GM12878 (cell line): ENCODE results near the gene TMEM259. TPM values are rescaled to one million over a fixed set of nuclear protein-coding genes. Genes with fewer than 3 reads are reported as not detected.

Experiments used
- ATAC-seq: fragments of 200-7000 bp; cut with Tn5 transposase; 3 replicates; pipeline ENCODE4 v1.9.1; 2020; ENCODE audit warnings: mild to moderate bottlenecking, moderate library complexity
- BruUV-seq: library from RNA; stranded (reverse); fragments of 400-500 nt; replicated peaks from 2 replicates; lab custom pipeline; 2021; lab: Mats Ljungman, UMichigan
- CTCF ChIA-PET: fragments of 300-600 bp; sonication (Branson Sonifier 250); formaldehyde crosslinking; extraction: SDS; loops from one replicate; lab custom pipeline; 2021; ENCODE audit warnings: inconsistent platforms; lab: Yijun Ruan, JAX
- POLR2A ChIA-PET: fragments of 350-600 bp; formaldehyde crosslinking; extraction: SDS; loops from one replicate; lab custom pipeline; 2021; ENCODE audit warnings: inconsistent platforms; lab: Charles Lee
- RAD21 ChIA-PET: fragments of 300-600 bp; sonication (Branson Sonifier 250); formaldehyde crosslinking; loops from one replicate; lab custom pipeline; 2023; ENCODE audit warnings: antibody characterized with exemption; ENCODE audit not compliant: unreplicated experiment; lab: Charles Lee
- SMC1A ChIA-PET: fragments of 300-600 bp; sonication (Branson Sonifier 250); formaldehyde crosslinking; loops from one replicate; lab custom pipeline; 2023; ENCODE audit not compliant: unreplicated experiment, uncharacterized antibody; lab: Charles Lee
- DNase-seq: peaks from one replicate; pipeline ENCODE4 v3.0.0-alpha.2; 2011; ENCODE audit warnings: low read depth, low spot score
- FAIRE-seq: peaks from 3 replicates; lab custom pipeline; 2011; peaks lifted over from hg19 to GRCh38; lab: Jason Lieb, UNC
- H2AFZ ChIP-seq: 2 replicates; pipeline ENCODE4 v1.6.0; 2011; ENCODE audit warnings: low read depth, low read length, control low read depth; ENCODE audit not compliant: control insufficient read depth
- H3K27ac ChIP-seq: 2 replicates; pipeline ENCODE4 v1.5.1; 2011; ENCODE audit warnings: control low read depth; ENCODE audit not compliant: control insufficient read depth, insufficient read depth
- H3K27me3 ChIP-seq, 2 experiments: replicated peaks in 1 of 2; 2 replicates each; pipeline versions ENCODE4 v1.6.0 to v1.6.1; 2011; ENCODE audit warnings: low read length in 1 of 2; ENCODE audit not compliant: control insufficient read depth in 2 of 2, insufficient read depth in 2 of 2
- H3K36me3 ChIP-seq, 2 experiments: 2 replicates each; pipeline ENCODE4 v1.5.1; 2011; ENCODE audit warnings: low read length in 1 of 2; ENCODE audit not compliant: control insufficient read depth in 2 of 2, insufficient read depth in 2 of 2
- H3K4me1 ChIP-seq: 2 replicates; pipeline ENCODE4 v1.6.1; 2011; ENCODE audit warnings: mild to moderate bottlenecking, low read length, moderate library complexity, mixed read lengths; ENCODE audit not compliant: control insufficient read depth, insufficient read depth
- H3K4me2 ChIP-seq: 2 replicates; pipeline ENCODE4 v1.6.0; 2011; ENCODE audit warnings: control low read depth; ENCODE audit not compliant: control insufficient read depth, insufficient read depth
- H3K4me3 ChIP-seq: fragments of 200-600 bp; sonication (generic); 2 replicates; pipeline ENCODE4 v1.5.1; 2016
- H3K79me2 ChIP-seq: 2 replicates; pipeline ENCODE4 v1.6.0; 2011; ENCODE audit warnings: low read length; ENCODE audit not compliant: control insufficient read depth, insufficient read depth
- H3K9ac ChIP-seq: 2 replicates; pipeline ENCODE4 v1.8.0; 2011; ENCODE audit warnings: low read length, control low read depth, mixed read lengths; ENCODE audit not compliant: control insufficient read depth, insufficient read depth
- H3K9me3 ChIP-seq: replicated peaks from 3 replicates; pipeline ENCODE4 v1.5.1; 2011; ENCODE audit warnings: mild to moderate bottlenecking, low read length; ENCODE audit not compliant: control insufficient read depth, insufficient read depth
- H4K20me1 ChIP-seq: 2 replicates; pipeline ENCODE4 v1.6.0; 2011; ENCODE audit not compliant: control insufficient read depth, insufficient read depth
- EZH2 ChIP-seq: IDR thresholded peaks from 2 replicates; pipeline ENCODE4 v1.6.1; 2012; ENCODE audit warnings: low read depth, mild to moderate bottlenecking, control low read depth, inconsistent platforms, low read length, borderline replicate concordance; ENCODE audit not compliant: control insufficient read depth
- FOXK2 ChIP-seq: fragments of 450-650 bp; IDR thresholded peaks from 2 replicates; pipeline ENCODE4 v1.6.1; 2017; ENCODE audit warnings: mild to moderate bottlenecking, moderate library complexity
- PAX5 ChIP-seq: IDR thresholded peaks from 2 replicates; pipeline ENCODE4 v1.6.1; 2011; ENCODE audit warnings: low read depth, low read length, borderline replicate concordance
- POLR2A ChIP-seq: IDR thresholded peaks from 2 replicates; pipeline ENCODE4 v1.6.1; 2011; ENCODE audit warnings: low read depth, mild to moderate bottlenecking, low read length
- POLR2AphosphoS5 ChIP-seq: IDR thresholded peaks from 2 replicates; pipeline ENCODE4 v1.6.1; 2011; ENCODE audit warnings: mild to moderate bottlenecking, low read length, inconsistent platforms
- SREBF1 ChIP-seq: IDR thresholded peaks from 2 replicates; pipeline ENCODE4 v1.6.1; 2012; ENCODE audit warnings: mild to moderate bottlenecking, low read length
- WGBS: methylation state at CpG from one replicate; pipeline ENCODE4 v1.1.6; 2016; ENCODE audit warnings: low lambda C conversion rate; ENCODE audit not compliant: insufficient replicate concordance, insufficient coverage; ENCODE audit errors: missing lambda C conversion rate; 5-methylcytosine and 5-hydroxymethylcytosine counted together
- in situ Hi-C: fragments of 300-500 bp; cut with MboI; formaldehyde crosslinking; loops from 9 replicates; pipeline ENCODE4 v1.14.3; 2018; ENCODE audit warnings: mixed read lengths
- intact Hi-C: fragments of 100-400 bp; cut with micrococcal nuclease; formaldehyde crosslinking; loops from one replicate; pipeline ENCODE4 v1.14.2; 2022; ENCODE audit not compliant: unreplicated experiment
- polyA plus RNA-seq, 11 experiments: library from polyadenylated mRNA; depleted of rRNA in 4 of 11; unstranded in 6 of 11; stranded (reverse) in 5 of 11; fragments of >200 nt; fragmentation: Nextera tagmentation in 4 of 11; fragmentation: Illumina TruSeq in 1 of 11; extraction: Ambion mirVana in 4 of 11; extraction: Trizol in 1 of 11; gene quantifications; 1 replicate in 1 of 11; 2 replicates in 10 of 11; pipeline versions ENCODE4 v1.2.1 to v1.2.3, GENCODE V29; 2011 to 2016; ENCODE audit warnings: inconsistent platforms in 2 of 11, missing spikeins in 2 of 11, low read depth in 1 of 11
- total RNA-seq, 4 experiments: library from RNA; depleted of rRNA in 3 of 4; stranded (reverse); fragments of >200 nt in 3 of 4; fragmentation: Illumina TruSeq in 1 of 4; extraction: Trizol in 1 of 4; gene quantifications; 2 replicates each; pipeline versions ENCODE4 v1.2.1 to v1.2.3, GENCODE V29; 2013 to 2021

The TMEM259 gene
- total and polyA plus RNA-seq, 10 of the 15 experiments (the other 5 are each of a cell fraction or from before 2014, with no cell fraction given) = 0.43 to 184 (median 62.0) TPM

DNA sequence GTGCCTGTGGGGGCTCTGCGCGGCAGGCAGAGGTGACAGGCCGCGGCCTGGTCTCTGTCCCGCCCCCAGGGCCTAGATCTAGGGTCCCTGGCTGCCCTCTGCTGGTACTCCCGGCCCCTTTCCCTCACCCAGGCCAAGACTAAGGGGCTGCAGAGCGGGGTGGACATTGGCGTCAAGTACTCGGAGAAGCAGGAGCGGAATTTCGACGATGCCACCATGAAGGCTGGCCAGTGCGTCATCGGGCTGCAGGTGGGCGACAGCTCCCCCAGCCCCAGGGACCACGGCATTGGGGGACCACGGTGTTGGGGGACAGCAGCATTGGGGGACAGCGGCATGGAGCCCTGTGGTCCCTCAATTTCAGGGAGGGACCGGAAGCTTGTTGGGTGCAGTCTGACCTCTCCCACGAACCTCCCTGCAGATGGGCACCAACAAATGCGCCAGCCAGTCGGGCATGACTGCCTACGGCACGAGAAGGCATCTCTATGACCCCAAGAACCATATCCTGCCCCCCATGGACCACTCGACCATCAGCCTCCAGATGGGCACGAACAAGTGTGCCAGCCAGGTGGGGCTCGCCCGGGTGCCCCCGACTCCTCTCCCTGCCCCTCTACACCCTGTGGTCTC, 15.2 kb upstream of the TMEM259 start:
- no TSS peak for BruUV-seq

GRCh38 chr19:1032264-1032867, 11.4 kb upstream of the TMEM259 start:
- Histone ChIP-seq H3K4me2 (no peak overlapping the region), H3K79me2 (peaks cover 38% of the 10 kb centered on the region), H2AFZ (no peak overlapping the region), H3K9me3 (no peaks in the 10 kb centered on the region; the same call in 2 of the 3 replicates), H3K4me1 (peaks cover 16% of the 10 kb centered on the region), H3K27ac (no peak overlapping the region), H3K4me3 (no peak overlapping the region), H3K9ac (no peak overlapping the region), H3K27me3 (no peaks in the 10 kb centered on the region), H4K20me1 (0 out of 2 replicates have a peak, but pooled peaks cover 4% of the 10 kb centered on the region), H3K36me3 (peaks cover 15 to 22% of the 10 kb centered on the region in 2 experiments)
- POLR2A ChIA-PET = interaction anchor here (1.2 kb wide), 1 partner anchor 9 kb away, joined by 4 read pairs; no protein-coding TSS in a partner anchor
- in situ Hi-C loops = no loop called here
- TF ChIP-seq FOXK2 (no peak), EZH2 (no peak)
- FAIRE-seq (no peak), ATAC-seq (no peak), DNase-seq (no peak)
- 88% methylated on average over 20 of the region's 20 CpGs for WGBS
- intact Hi-C loops = no loop called here
- SMC1A ChIA-PET = interaction anchor here (1.7 kb wide), 1 partner anchor 13 kb away, joined by 4 read pairs; no protein-coding TSS in a partner anchor
- CTCF ChIA-PET = no interaction called here
- BruUV-seq = no TSS peak
- RAD21 ChIA-PET = no interaction called here

More for the DNA sequence above, 15.2 kb upstream of the TMEM259 start:
- H3K27ac ChIP-seq = no peak overlapping the region
- H3K27me3 ChIP-seq = no peaks in the 10 kb centered on the region
- H3K79me2 ChIP-seq = peaks cover 8% of the 10 kb centered on the region
- POLR2A ChIA-PET = interaction anchor here (1.0 to 6.3 kb wide), 2 partner anchors 9 to 31 kb away, joined by 3 to 83 read pairs; partner anchors contain the start of genes ARHGAP45 and CNN2
- 0 out of 2 replicates have a peak overlapping the region, but pooled peaks have one; percentile 44 for H3K4me2 ChIP-seq
- 79% methylated on average over 29 of the region's 29 CpGs for WGBS
- in situ Hi-C loops (no loop called here), intact Hi-C loops (no loop called here)
- no peak overlapping the region for H3K9ac ChIP-seq
- RAD21 ChIA-PET = interaction anchor here (4.5 kb wide), 1 partner anchor 8 kb away, joined by 39 read pairs; the partner anchor contains the start of gene CNN2
- H2AFZ ChIP-seq = no peak overlapping the region
- H4K20me1 ChIP-seq = no peaks in the 10 kb centered on the region
- H3K9me3 ChIP-seq = no peaks in the 10 kb centered on the region; the same call in 2 of the 3 replicates
- no peak for DNase-seq
- H3K4me3 ChIP-seq = no peak overlapping the region
- CTCF ChIA-PET = interaction anchor here (0.9 kb wide), 1 partner anchor 9 kb away, joined by 6 read pairs; the partner anchor contains the start of gene CNN2
- peaks cover 15 to 16% of the 10 kb centered on the region in 2 experiments for H3K36me3 ChIP-seq
- no peak for ATAC-seq
- TF ChIP-seq POLR2A (peak; percentile 63), POLR2AphosphoS5 (peak; percentile 77), PAX5 (peak; percentile 50; the same call in 1 of the 2 replicates), SREBF1 (no peak)
- TF ChIP-seq, all 136 proteins: peak for 3
- SMC1A ChIA-PET = interaction anchor here (5.9 kb wide), 1 partner anchor 8 kb away, joined by 22 read pairs; no protein-coding TSS in a partner anchor
- peaks cover 37% of the 10 kb centered on the region for H3K4me1 ChIP-seq
- FAIRE-seq = no peak
